Lower lobe of right lung (tissue), 2 donors: Measurements from ENCODE around the gene EPB41L4B. TPM values are rescaled to one million over a fixed set of nuclear protein-coding genes. Genes with fewer than 3 reads are reported as not detected.
A peak's percentile ranks its signal among the peaks of the same experiment; 100 is the strongest.

Source experiments
- ATAC-seq, 2 donors: fragments of 200-7000 bp; cut with Tn5 transposase; one replicate each; pipeline ENCODE4 v1.9.1; 2020 to 2022; ENCODE audit warnings: mild to moderate bottlenecking in 2 of 2, moderate library complexity in 2 of 2
- DNase-seq: peaks from one replicate; pipeline ENCODE4 v3.0.0-alpha.2; 2020
- H3K27ac ChIP-seq: fragments of 200-600 bp; one replicate; pipeline ENCODE4 v1.8.0; 2022
- H3K27me3 ChIP-seq: fragments of 200-600 bp; one replicate; pipeline ENCODE4 v1.8.0; 2022; ENCODE audit warnings: low read depth
- H3K36me3 ChIP-seq: fragments of 200-600 bp; one replicate; pipeline ENCODE4 v1.8.0; 2022; ENCODE audit warnings: mild to moderate bottlenecking
- H3K4me1 ChIP-seq: fragments of 200-600 bp; one replicate; pipeline ENCODE4 v1.8.0; 2022
- H3K4me3 ChIP-seq: fragments of 200-600 bp; one replicate; pipeline ENCODE4 v1.8.0; 2022; ENCODE audit warnings: mild to moderate bottlenecking
- H3K9me3 ChIP-seq: fragments of 200-600 bp; one replicate; pipeline ENCODE4 v1.8.0; 2022
- CTCF ChIP-seq: fragments of 200-600 bp; IDR thresholded peaks from one replicate; pipeline ENCODE4 v1.8.0; 2022; ENCODE audit warnings: antibody characterized with exemption, mild to moderate bottlenecking
- intact Hi-C: fragments of 100-400 bp; cut with DNase I; formaldehyde crosslinking; loops from one replicate; pipeline ENCODE4 v1.11.0; 2022
- total RNA-seq: library from RNA; stranded (reverse); fragmentation: NEBNext Ultra II Directional; extraction: Animal tissue kit (Norgen Biotek cat#: 25700); gene quantifications from one replicate; pipeline ENCODE4 v1.2.1, GENCODE V29; 2021
- donor health status: DM: no; HTN: yes; CAD: no; lungs with severe emphysema.

The EPB41L4B gene
- total RNA-seq, 1 donor from 2014 or later = 12.1 TPM

- H3K9me3 ChIP-seq = no peaks in the 10 kb centered on the region
- no peak overlapping the region for H3K4me3 ChIP-seq
- ATAC-seq (peak; percentile 87 to 91), DNase-seq (peak; percentile 76)
- intact Hi-C loops = no loop called here
- no peaks in the 10 kb centered on the region for H3K36me3 ChIP-seq
- peak; percentile 95 for TF ChIP-seq CTCF
- peaks cover 7% of the 10 kb centered on the region for H3K27me3 ChIP-seq
- H3K27ac ChIP-seq = no peak overlapping the region
- no peaks in the 10 kb centered on the region for H3K4me1 ChIP-seq
Measured at GRCh38 chr9:109244179-109245132, 76.4 kb downstream of the EPB41L4B start.

DNA sequence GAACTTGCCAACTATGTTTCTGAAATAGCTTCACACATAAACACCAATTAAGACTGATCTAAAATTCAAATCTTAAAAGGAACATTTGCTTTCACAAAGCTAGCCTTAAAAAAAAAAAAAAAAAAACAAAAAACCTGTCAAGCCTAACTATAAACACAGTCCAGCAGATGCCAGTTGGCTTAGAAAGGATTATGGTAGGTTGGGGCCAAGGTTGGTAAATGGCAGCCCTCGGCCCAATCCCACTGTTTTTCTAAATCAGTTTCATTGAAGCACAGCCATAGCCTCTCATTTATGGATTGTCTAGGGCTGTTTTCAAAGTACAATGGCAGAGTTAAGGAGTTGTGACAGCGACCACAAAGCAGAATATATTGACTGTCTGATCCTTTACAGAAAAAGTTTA lies 78.1 kb downstream of the EPB41L4B start:
- Histone ChIP-seq H3K4me1 (no peaks in the 10 kb centered on the region), H3K4me3 (no peak overlapping the region), H3K9me3 (no peaks in the 10 kb centered on the region), H3K27ac (no peak overlapping the region), H3K27me3 (peaks cover 7% of the 10 kb centered on the region), H3K36me3 (no peaks in the 10 kb centered on the region)
- ATAC-seq (no peak), DNase-seq (no peak)
- TF ChIP-seq CTCF = no peak
- intact Hi-C loops = no loop called here

- TF ChIP-seq CTCF = no peak
- Histone ChIP-seq H3K4me1 (no peaks in the 10 kb centered on the region), H3K9me3 (no peaks in the 10 kb centered on the region), H3K4me3 (no peak overlapping the region), H3K36me3 (no peaks in the 10 kb centered on the region), H3K27ac (no peak overlapping the region), H3K27me3 (peaks cover 7% of the 10 kb centered on the region)
- DNase-seq (no peak), ATAC-seq (no peak)
- intact Hi-C loops = no loop called here
Measured at GRCh38 chr9:109242014-109242413, 78.8 kb downstream of the EPB41L4B start.

- intact Hi-C loops = no loop called here
- no peak for ATAC-seq
- no peak for DNase-seq
- TF ChIP-seq CTCF = no peak
- H3K4me3 ChIP-seq = no peak overlapping the region
- no peaks in the 10 kb centered on the region for H3K9me3 ChIP-seq
- H3K4me1 ChIP-seq = no peaks in the 10 kb centered on the region
- H3K27me3 ChIP-seq = peaks cover 7% of the 10 kb centered on the region
- H3K36me3 ChIP-seq = no peaks in the 10 kb centered on the region
- H3K27ac ChIP-seq = no peak overlapping the region
Measured at GRCh38 chr9:109241207-109241606, 79.7 kb downstream of the EPB41L4B start.

- intact Hi-C loops = no loop called here
- H3K27ac ChIP-seq = no peak overlapping the region
Measured at GRCh38 chr9:109239240-109239639, 81.6 kb downstream of the EPB41L4B start.

More at GRCh38 chr9:109239240-109239639, 81.6 kb downstream of the EPB41L4B start:
- H3K9me3 ChIP-seq = no peaks in the 10 kb centered on the region
- peaks cover 3% of the 10 kb centered on the region for H3K27me3 ChIP-seq
- H3K4me1 ChIP-seq = no peaks in the 10 kb centered on the region
- no peaks in the 10 kb centered on the region for H3K36me3 ChIP-seq
- H3K4me3 ChIP-seq = no peak overlapping the region
- TF ChIP-seq CTCF = no peak
- DNase-seq = no peak
- ATAC-seq = no peak
